Measurements from ENCODE around the gene SPACA7. TPM values are rescaled to one million over a fixed set of nuclear protein-coding genes. Genes with fewer than 3 reads are reported as not detected.

Gene SPACA7
- total RNA-seq, 1 experiment from 2014 or later = not detected

DNA sequence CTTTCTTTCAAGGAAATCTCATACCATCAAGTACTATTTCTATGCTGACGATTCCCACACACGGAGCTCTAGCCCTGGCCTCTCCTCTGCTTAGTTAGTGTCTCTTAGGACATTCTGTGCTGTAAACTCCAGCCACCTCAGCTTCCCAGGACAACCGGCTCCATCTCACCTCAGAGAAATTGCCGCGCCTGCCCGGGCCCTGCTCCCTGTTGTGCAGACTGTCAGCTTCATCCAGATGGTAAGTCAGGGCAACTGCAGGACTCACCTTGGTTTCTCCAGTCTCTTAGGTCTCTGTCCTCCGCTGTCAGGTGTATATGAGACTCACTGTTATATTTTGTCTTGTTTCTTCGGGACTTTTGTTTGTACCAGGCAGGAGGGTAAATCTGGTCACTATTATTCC lies 98.7 kb downstream of the SPACA7 start:
- Histone ChIP-seq H3K79me1 (ENCODE audit: insufficient read depth, low read depth, low read length, poor library complexity, severe bottlenecking) (no peaks in the 10 kb centered on the region), H3T11ph (ENCODE audit: low read length) (no peak overlapping the region), H4K8ac (replicated peaks; ENCODE audit: insufficient read length, low read depth, low read length) (no peak overlapping the region), H2BK15ac (ENCODE audit: low read depth, low read length) (no peak overlapping the region), H3K9me3 (ENCODE audit: control insufficient read depth, low read depth, low read length) (no peaks in the 10 kb centered on the region), H2BK120ac (ENCODE audit: low read depth, low read length, poor library complexity, severe bottlenecking) (no peak overlapping the region), H3K4me2 (ENCODE audit: insufficient read depth, insufficient read length, low read length) (no peak overlapping the region), H2BK12ac (ENCODE audit: insufficient read length, low read depth, low read length) (no peak overlapping the region), H4K91ac (ENCODE audit: insufficient read length, low read depth, low read length) (no peak overlapping the region), H3K9ac (ENCODE audit: extremely low read depth, insufficient read length, low read length) (no peak overlapping the region), H3K79me2 (ENCODE audit: insufficient read depth, low read length) (no peaks in the 10 kb centered on the region), H3K27ac (ENCODE audit: insufficient read length, low read depth, low read length) (no peak overlapping the region), H2BK5ac (ENCODE audit: insufficient read length, low read length) (no peak overlapping the region), H3K23ac (ENCODE audit: insufficient read length, low read depth, low read length) (no peak overlapping the region), H3K4me1 (ENCODE audit: insufficient read depth, low read length) (no peaks in the 10 kb centered on the region), H3K23me2 (ENCODE audit: insufficient read length, low read depth, low read length, poor library complexity, severe bottlenecking) (no peaks in the 10 kb centered on the region), H3K56ac (ENCODE audit: insufficient read length, low read depth, low read length) (no peak overlapping the region), H2AK5ac (ENCODE audit: insufficient read length, low read length) (no peak overlapping the region), H3K14ac (ENCODE audit: insufficient read depth, low read length) (no peak overlapping the region; the same call in 1 of the 2 replicates), H3K27me3 (ENCODE audit: insufficient read depth, low read length) (no peaks in the 10 kb centered on the region), H2BK20ac (ENCODE audit: low read depth, low read length, poor library complexity, severe bottlenecking) (no peak overlapping the region), H4K20me1 (ENCODE audit: control insufficient read depth, insufficient read depth, insufficient read length) (no peaks in the 10 kb centered on the region), H4K5ac (ENCODE audit: insufficient read length, low read depth, low read length) (no peak overlapping the region), H3K18ac (ENCODE audit: insufficient read length, low read depth, low read length) (no peak overlapping the region), H3K4ac (ENCODE audit: low read depth, low read length) (no peak overlapping the region), H2AFZ (ENCODE audit: low read length) (no peak overlapping the region)
- WGBS (ENCODE audit: extremely low coverage, insufficient read length, low lambda C conversion rate) = no CpG with 5 or more reads among the region's 8 CpGs
- 0 out of 7 replicates have a peak, but pooled peaks cover 0 to 3% (median 0%) of the 10 kb centered on the region in 3 experiments for H3K36me3 Mint-ChIP-seq (ENCODE audit: insufficient read depth in 1 of 3, low read depth in 3 of 3)
- H3K27ac Mint-ChIP-seq = no peak overlapping the region
- H3K4me3 Mint-ChIP-seq = no peak overlapping the region
- TF ChIP-seq, protein P1, sequence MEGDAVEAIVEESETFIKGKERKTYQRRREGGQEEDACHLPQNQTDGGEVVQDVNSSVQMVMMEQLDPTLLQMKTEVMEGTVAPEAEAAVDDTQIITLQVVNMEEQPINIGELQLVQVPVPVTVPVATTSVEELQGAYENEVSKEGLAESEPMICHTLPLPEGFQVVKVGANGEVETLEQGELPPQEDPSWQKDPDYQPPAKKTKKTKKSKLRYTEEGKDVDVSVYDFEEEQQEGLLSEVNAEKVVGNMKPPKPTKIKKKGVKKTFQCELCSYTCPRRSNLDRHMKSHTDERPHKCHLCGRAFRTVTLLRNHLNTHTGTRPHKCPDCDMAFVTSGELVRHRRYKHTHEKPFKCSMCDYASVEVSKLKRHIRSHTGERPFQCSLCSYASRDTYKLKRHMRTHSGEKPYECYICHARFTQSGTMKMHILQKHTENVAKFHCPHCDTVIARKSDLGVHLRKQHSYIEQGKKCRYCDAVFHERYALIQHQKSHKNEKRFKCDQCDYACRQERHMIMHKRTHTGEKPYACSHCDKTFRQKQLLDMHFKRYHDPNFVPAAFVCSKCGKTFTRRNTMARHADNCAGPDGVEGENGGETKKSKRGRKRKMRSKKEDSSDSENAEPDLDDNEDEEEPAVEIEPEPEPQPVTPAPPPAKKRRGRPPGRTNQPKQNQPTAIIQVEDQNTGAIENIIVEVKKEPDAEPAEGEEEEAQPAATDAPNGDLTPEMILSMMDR (conservative IDR thresholded peaks at IDR 0.05) = no peak
- no peaks in the 10 kb centered on the region for H3K4me1 Mint-ChIP-seq
- no peaks in the 10 kb centered on the region; a peak in 2 of 5 replicates for H3K9me3 Mint-ChIP-seq
- peaks cover 2% of the 10 kb centered on the region for H3K27me3 Mint-ChIP-seq (ENCODE audit: low read depth)
- DNase-seq = no peak
